ENCODE measurements around the gene MYO3B.
"Not testable (repeated sequence)": the region's sequence is repeated elsewhere in the genome, so short reads cannot be mapped to it uniquely, and the experiment has no call there.

MYO3B gene

GRCh38 chr2:170433448-170433847 is 255.5 kb downstream of the MYO3B start:
- TF ChIP-seq PAX5 (IDR thresholded peaks at IDR 0.05; ENCODE audit: insufficient read depth, low read length, severe bottlenecking): no peak
- no peak for TF ChIP-seq POU2F2 (IDR thresholded peaks at IDR 0.05; ENCODE audit: low read depth, low read length)
- TF ChIP-seq TAF1 (IDR thresholded peaks at IDR 0.05; ENCODE audit: low read depth, low read length): no peak
- TF ChIP-seq SPI1 (IDR thresholded peaks at IDR 0.05; ENCODE audit: low read depth, low read length): no peak
- TF ChIP-seq POLR2A (IDR thresholded peaks at IDR 0.05; ENCODE audit: low read depth, low read length): no peak
- TF ChIP-seq POLR2AphosphoS5 (IDR thresholded peaks at IDR 0.05; ENCODE audit: low read depth, low read length): no peak
- FAIRE-seq: no peak
- DNase-seq (ENCODE audit: insufficient read length, low spot score): no peak

- FAIRE-seq; DNase-seq (ENCODE audit: insufficient read length, low spot score): not testable (repeated sequence)
Observed at GRCh38 chr2:170434396-170434795, 256.4 kb downstream of the MYO3B start.

- no peak for TF ChIP-seq SPI1 (IDR thresholded peaks at IDR 0.05; ENCODE audit: low read depth, low read length)
- TF ChIP-seq POLR2AphosphoS5 (IDR thresholded peaks at IDR 0.05; ENCODE audit: low read depth, low read length): no peak
- no peak for TF ChIP-seq POLR2A (IDR thresholded peaks at IDR 0.05; ENCODE audit: low read depth, low read length)
- no peak for TF ChIP-seq PAX5 (IDR thresholded peaks at IDR 0.05; ENCODE audit: insufficient read depth, low read length, severe bottlenecking)
- TF ChIP-seq TAF1 (IDR thresholded peaks at IDR 0.05; ENCODE audit: low read depth, low read length): no peak
- no peak for TF ChIP-seq POU2F2 (IDR thresholded peaks at IDR 0.05; ENCODE audit: low read depth, low read length)
- no peak for DNase-seq (ENCODE audit: insufficient read length, low spot score)
- FAIRE-seq: peak; percentile 81
Observed at GRCh38 chr2:170434900-170435621, 257.1 kb downstream of the MYO3B start.

- TF ChIP-seq SPI1 (IDR thresholded peaks at IDR 0.05; ENCODE audit: low read depth, low read length) (no peak), POU2F2 (IDR thresholded peaks at IDR 0.05; ENCODE audit: low read depth, low read length) (no peak), PAX5 (IDR thresholded peaks at IDR 0.05; ENCODE audit: insufficient read depth, low read length, severe bottlenecking) (no peak), TAF1 (IDR thresholded peaks at IDR 0.05; ENCODE audit: low read depth, low read length) (no peak), POLR2A (IDR thresholded peaks at IDR 0.05; ENCODE audit: low read depth, low read length) (no peak), POLR2AphosphoS5 (IDR thresholded peaks at IDR 0.05; ENCODE audit: low read depth, low read length) (no peak)
- DNase-seq (ENCODE audit: insufficient read length, low spot score) (no peak), FAIRE-seq (no peak)
Observed at GRCh38 chr2:170436077-170436943, 258.4 kb downstream of the MYO3B start.

DNA sequence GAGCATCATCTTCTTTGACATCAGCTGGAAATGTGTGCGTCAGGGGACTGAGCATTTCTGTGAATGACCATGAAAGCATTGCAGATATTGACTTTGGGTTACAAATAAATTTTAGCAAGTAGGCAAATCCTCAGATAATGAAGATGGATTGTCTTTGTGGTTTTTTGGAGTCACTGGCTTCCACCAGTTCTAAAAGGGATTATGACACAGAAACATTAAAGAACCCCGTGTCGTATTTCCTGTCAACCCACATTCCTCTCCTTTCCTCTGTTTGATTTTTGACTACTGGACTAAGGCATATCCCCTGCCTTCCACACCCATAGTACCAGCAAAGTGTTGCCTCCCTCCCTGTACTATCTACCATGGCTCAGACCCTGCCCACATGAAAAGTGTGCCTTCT is 268.1 kb downstream of the MYO3B start:
- FAIRE-seq (no peak), DNase-seq (ENCODE audit: insufficient read length, low spot score) (no peak)
- TF ChIP-seq POLR2AphosphoS5 (IDR thresholded peaks at IDR 0.05; ENCODE audit: low read depth, low read length) (no peak), SPI1 (IDR thresholded peaks at IDR 0.05; ENCODE audit: low read depth, low read length) (no peak), TAF1 (IDR thresholded peaks at IDR 0.05; ENCODE audit: low read depth, low read length) (no peak), POLR2A (IDR thresholded peaks at IDR 0.05; ENCODE audit: low read depth, low read length) (no peak), PAX5 (IDR thresholded peaks at IDR 0.05; ENCODE audit: insufficient read depth, low read length, severe bottlenecking) (no peak), POU2F2 (IDR thresholded peaks at IDR 0.05; ENCODE audit: low read depth, low read length) (no peak)

- TF ChIP-seq PAX5 (IDR thresholded peaks at IDR 0.05; ENCODE audit: insufficient read depth, low read length, severe bottlenecking) (no peak), POLR2A (IDR thresholded peaks at IDR 0.05; ENCODE audit: low read depth, low read length) (no peak), POLR2AphosphoS5 (IDR thresholded peaks at IDR 0.05; ENCODE audit: low read depth, low read length) (no peak)
- FAIRE-seq (no peak), DNase-seq (ENCODE audit: insufficient read length, low spot score) (no peak)
Observed at GRCh38 chr2:170449034-170449433, 271.1 kb downstream of the MYO3B start.

DNA sequence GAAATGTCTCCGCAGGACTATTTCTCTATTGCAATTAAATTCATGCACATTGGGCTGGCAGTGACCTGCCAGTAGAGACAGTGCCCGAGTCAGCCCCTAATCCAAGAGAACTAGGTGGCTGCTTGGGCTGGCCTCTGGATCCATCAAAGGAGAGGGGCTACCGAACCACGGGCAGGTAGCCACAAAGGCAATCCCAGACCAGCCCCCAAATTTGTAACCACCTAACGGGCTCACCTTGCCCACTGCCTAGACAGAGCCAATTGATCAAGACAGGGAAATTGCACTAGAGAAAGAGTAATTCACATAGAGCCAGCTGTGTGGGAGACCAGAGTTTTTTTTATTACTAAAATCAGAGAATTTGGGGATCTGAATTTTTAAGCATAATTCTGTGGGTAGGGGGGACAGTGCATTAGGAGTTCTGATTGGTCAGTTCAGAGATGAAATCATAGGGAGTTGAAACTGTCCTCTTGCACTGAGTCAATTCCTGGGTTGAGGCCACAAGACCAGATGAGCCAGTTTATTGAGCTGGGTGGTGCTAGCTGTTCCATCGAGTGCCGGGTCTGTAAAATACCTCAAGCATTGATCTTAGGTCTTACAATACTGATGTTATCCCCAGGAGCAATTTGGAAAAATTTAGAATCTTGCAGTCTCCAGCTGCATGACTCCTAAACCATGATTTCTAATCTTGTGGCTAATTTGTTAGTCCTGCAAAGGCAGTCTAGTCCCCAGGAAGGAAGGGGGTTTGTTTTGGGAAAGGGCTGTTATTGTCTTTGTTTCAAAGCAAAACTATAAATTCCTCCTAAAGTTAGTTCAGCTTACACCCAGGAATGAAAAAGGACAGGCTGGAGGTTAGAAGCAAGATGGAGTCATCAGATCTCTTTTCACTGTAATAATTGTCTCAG is 276.8 kb downstream of the MYO3B start:
- TF ChIP-seq POLR2A (IDR thresholded peaks at IDR 0.05; ENCODE audit: low read depth, low read length) (no peak), POU2F2 (IDR thresholded peaks at IDR 0.05; ENCODE audit: low read depth, low read length) (no peak), SPI1 (IDR thresholded peaks at IDR 0.05; ENCODE audit: low read depth, low read length) (no peak), POLR2AphosphoS5 (IDR thresholded peaks at IDR 0.05; ENCODE audit: low read depth, low read length) (no peak), PAX5 (IDR thresholded peaks at IDR 0.05; ENCODE audit: insufficient read depth, low read length, severe bottlenecking) (no peak), TAF1 (IDR thresholded peaks at IDR 0.05; ENCODE audit: low read depth, low read length) (no peak)
- DNase-seq (ENCODE audit: insufficient read length, low spot score): no peak
- no peak for FAIRE-seq

DNA sequence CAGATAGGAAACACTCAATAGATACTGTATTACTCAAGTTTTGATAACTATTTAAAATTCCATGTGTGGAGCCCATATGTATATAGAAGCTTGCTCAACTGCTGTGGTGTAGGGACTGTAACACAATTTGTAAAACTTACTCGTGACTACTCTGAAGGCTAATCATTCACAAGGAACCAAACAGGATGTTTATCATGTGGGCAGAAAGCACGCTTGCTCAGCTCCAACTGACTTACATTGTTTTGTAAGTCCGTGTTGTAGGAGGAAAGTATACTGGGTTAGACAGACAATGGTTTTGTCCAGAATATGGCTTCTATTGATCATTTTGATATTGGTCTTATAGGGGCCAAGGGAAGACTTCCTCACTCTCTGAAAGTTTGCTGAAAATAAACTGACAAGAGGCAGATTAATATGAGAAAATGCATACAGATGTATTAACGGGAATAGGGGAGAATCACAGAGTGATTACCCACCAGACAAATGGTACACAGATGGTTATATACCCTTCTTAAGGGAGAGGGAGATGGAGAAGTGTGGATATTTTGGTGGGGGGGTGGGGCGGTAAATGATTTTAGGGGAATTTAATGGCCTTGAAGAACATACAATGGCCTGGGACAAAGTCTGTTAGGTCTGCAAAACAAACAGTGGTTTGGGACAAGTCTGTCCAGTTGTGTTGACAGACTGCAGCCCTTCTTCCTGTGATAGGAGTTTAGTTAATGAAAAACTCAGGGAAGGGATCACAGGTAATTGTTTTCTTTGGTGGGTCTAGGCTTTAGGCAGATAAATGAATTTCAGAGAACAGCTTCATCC is 277.9 kb downstream of the MYO3B start:
- DNase-seq (ENCODE audit: insufficient read length, low spot score) (no peak), FAIRE-seq (no peak)
- TF ChIP-seq SPI1 (IDR thresholded peaks at IDR 0.05; ENCODE audit: low read depth, low read length) (no peak), POLR2A (IDR thresholded peaks at IDR 0.05; ENCODE audit: low read depth, low read length) (no peak), POLR2AphosphoS5 (IDR thresholded peaks at IDR 0.05; ENCODE audit: low read depth, low read length) (no peak), PAX5 (IDR thresholded peaks at IDR 0.05; ENCODE audit: insufficient read depth, low read length, severe bottlenecking) (no peak), POU2F2 (IDR thresholded peaks at IDR 0.05; ENCODE audit: low read depth, low read length) (no peak), TAF1 (IDR thresholded peaks at IDR 0.05; ENCODE audit: low read depth, low read length) (no peak)

Measured in GM12891 (cell line).